CD1c-positive myeloid dendritic cell (primary cell): ENCODE data around the gene PRKAR2B.
"Not testable (repeated sequence)": the region's sequence is repeated elsewhere in the genome, so short reads cannot be mapped to it uniquely, and the experiment has no call there.

Experiments used
- DNase-seq: peaks from one replicate; pipeline ENCODE4 v3.0.0-alpha.2; 2016; ENCODE audit errors: extremely low spot score

PRKAR2B gene

DNA sequence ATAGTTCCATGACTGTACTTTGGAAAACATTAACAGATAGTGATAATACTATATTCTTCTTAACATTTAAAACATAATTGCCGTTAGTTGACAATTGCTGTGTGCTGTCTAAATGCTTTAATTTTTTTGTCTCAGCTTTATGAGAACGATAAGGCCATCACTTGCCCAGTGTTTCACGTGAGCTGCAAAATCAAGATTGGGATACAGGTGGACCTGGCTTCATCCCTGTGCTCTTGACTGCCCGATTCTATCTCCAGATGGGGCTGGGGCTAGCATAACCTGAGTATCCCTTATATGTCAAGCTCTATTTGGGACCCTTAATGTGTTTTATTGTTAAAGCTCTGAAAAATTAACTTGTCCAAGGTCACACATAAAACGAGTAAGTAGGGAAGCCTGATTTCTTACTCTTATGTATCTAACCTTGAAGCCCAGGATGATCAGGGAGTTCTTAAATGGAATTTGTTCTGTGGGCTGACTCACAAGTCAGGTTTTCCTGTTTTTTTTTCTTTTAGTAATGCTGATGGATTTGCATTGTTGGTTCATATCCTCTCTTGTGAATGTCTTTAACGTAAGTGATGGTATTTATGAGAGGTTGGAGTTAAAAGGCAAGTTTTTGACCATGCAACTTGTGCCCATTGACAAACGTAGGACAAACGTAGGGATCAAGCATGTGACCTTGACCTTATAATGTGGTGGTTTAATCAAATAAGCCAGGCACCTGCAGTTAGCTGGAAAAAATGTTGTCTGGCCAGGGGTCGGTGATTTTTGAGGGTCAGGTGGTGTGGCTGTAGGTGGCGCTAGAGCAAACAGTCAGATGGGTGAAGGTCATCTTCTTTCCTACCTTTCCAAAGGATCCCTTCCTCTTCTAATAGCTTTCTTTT is 3.6 kb downstream of the PRKAR2B start:
- no peak for DNase-seq

DNA sequence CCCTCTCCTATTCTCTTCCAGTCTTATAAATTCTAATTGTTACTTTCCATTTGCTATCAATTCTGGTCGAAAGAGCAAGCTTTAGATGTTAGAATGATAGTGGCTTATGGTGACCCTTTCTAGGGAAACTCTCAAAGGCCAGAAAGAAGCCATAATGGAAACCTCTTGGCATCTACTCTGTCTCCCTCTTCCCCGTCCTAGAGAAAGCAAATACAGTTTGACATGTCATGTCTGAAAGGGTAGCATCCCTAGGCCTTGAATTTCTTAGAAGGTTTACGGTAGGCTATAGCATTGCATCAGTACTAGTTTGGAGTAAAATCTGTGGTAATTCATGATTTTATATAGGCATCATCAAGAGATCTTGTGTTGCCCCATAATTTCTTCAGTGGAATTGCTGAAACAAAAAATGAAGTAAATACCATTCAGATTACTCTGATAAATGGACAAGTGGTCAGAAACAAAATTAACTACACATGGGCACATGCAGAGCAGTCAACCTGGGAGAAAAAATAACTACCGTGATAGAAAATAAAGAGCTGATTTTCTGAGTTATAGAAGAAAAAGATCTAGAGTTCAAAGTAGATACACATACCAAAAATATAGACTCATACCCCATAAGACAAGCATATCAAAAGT is 4.4 kb downstream of the PRKAR2B start:
- DNase-seq, result no peak

DNA sequence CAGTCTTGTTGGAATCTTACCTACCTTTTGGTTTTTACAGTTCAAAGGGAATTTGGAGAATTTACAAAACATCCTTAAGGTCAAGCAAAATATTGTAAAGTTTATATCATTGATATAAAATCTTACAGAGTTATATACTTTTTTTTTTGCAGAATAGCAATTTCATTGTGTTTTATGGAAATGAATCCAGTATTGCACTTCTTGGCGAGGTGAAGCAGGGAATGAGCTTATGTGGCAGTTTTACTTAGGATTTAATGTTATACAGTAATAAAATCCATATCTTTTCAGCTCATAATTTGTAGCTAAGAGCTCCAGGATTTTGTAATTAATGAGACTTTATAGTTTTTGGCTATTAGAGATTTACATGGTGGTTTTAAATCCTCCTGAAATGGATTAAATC is 5.0 kb downstream of the PRKAR2B start:
- DNase-seq, result no peak

DNA sequence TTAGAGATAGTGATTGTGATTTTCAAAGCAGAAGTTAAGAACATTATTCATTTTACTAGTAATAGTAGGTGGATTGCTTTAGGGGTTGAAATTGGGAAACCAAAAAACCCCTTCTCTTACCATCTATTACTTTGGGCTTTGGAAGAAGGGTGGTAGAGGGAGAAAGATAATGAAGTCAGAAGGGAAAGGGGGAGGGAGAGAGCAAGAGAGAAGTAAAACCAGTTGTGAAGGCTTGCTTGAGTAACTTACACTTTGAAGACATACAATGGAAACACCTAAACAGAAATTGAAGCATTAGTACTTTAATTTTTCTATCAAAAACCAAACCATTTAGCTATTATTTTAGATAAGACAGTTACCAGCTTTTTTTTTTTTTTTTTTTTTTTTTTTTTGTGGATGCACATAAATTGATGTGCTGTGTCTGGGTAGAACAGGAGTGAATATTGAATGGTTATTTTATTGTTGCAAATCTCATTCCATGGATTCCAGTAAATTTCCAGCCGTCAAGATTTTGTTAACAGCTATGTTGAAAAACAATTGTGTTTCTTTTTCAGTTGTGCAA is 5.5 kb downstream of the PRKAR2B start:
- DNase-seq, result no peak

DNA sequence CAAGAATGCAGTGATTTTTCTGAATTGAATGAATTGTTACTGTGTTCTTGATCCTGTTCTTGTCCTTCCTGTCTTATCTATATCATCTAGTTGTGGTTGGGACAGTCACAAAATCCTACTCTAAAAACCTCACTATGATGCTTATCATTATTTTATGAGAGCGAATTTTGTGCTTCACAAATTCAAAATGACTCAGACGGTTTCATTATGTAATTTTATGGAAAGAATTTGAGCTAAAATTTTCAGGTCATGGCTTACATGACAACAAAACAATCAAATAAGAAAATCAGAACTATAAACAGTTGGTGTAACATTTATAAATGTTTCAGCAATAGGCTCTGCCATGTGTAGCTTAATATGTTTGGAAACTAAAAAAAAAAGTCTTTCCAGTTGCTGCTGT is 6.9 kb downstream of the PRKAR2B start:
- no peak for DNase-seq

DNA sequence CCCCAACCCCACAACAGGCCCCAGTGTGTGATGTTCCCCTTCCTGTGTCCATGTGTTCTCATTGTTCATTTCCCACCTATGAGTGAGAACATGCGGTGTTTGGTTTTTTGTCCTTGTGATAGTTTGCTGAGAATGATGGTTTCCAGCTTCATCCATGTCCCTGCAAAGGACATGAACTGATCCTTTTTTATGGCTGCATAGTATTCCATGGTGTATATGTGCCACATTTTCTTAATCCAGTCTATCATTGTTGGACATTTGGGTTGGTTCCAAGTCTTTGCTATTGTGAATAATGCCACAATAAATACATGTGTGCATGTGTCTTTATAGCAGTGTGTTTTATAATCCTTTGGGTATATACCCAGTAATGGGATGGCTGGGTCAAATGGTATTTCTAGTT is 10.5 kb downstream of the PRKAR2B start:
- not testable (repeated sequence) for DNase-seq

DNA sequence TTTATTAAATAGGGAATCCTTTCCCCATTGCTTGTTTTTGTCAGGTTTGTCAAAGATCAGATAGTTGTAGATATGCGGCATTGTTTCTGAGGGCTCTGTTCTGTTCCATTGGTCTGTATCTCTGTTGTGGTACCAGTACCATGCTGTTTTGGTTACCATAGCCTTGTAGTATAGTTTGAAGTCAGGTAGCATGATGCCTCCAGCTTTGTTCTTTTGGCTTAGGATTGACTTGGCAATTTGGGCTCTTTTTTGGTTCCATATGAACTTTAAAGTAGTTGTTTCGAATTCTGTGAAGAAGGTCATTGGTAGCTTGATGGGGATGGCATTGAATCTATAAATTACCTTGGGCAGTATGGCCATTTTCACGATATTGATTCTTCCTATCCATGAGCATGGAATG is 11.6 kb downstream of the PRKAR2B start:
- not testable (repeated sequence) for DNase-seq

DNA sequence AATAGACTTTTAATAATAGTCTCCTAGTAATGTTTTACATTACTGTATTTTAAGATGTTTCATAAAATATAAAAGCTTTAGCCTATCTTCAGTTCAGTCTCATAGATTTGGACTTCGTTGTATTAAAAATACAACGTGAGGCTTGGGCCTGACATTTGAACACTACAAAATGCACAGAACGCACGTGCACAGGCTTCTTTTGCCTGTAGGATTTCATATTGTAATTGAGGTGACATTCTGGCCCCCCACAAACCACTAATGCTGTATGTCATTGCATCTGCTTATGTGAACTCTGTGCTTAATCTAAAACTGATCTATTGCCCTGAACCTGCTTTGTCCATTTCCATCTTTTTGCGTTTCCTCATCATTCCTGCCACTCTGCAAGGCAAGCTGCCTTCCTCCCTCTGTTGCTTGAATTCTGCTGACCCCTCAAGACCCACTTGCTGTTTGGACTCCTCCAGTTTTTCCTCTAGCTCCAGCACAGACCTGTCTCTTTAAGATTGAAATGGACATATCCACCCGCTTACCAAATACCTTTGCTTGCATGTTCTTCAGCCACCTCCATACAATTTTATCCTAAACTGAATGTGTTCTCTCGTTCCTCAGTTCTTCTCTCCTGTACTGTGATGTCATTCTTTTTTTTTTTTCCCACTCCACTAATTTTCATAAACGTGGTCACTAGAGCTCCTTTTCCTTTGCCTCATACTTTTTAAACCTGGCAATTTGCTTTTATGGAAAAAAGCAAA is 12.4 kb downstream of the PRKAR2B start:
- no peak for DNase-seq

DNA sequence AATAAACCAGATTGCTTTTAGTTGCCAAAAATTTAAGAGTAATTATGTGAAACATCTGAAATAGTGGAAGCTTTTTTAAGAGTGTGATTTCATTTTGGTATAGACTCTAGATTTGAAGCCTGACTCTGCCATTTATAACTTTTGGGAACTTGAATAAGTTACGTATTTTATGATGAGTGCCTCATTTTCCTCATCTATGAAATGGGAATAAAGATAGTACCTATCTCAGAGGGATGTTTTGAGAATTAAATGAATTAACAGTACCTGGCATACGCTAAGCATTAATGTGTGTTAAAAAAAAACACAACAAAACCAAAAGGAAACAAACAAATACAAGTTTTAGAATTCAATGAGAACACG is 12.9 kb downstream of the PRKAR2B start:
- no peak for DNase-seq

DNA sequence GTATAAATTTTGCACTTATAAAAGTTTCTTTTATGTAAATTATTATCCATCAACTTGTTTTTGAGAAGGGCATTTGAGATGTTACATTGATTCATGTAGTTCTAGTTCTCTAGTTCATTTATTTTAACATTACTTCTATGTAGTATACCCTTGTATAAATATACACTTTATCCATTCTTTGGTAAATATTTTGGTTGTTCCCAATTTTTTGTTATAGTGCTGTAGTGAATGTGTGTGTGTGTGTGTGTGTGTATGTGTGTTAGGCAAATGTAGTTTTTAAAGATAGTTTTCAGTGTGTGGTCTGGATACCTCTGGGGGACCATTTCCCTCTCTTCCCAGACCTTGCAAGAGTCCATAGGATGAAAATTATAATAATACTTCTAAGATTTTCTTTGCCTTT is 15.0 kb downstream of the PRKAR2B start:
- DNase-seq, result no peak

DNA sequence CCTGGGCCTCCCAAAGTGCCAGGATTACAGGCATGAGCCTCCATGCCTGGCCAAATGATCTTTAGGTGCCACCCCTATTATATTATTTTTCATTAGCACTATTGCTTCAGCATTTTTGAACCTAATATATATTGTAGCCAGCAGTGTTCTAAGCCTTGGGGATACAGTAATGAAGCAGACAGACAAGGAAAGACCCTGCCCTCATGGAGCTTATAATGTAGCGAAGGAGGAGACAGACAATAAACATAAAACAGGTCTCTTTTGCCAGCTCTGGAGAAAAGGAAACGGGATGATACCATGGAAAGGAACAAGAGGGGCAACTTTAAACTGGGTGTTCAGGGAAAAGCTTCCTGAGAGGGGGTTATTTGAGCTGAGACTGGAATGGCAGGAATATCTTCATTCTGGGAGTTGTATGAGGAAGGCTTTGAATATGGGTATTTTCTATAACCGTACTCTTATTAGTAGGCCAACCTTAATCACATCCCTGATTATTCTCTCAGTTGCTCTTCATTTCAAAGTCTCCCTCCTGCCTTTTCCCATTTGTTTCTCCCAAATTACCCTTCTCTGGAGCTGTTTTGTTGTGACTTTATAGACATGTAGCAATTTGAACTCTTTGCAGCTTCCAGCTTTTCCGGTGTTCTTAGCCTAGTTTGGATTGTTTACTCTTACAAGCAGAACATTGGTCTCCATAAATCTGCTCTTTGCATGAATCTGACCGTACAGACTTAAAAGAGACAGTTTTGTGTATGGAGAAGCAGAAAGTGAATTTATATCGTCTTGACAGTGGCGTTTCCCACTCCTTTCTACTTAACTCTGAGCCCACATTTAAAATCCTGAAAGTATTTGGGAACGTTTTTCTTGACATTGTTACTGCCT is 19.0 kb downstream of the PRKAR2B start:
- DNase-seq, result no peak

DNA sequence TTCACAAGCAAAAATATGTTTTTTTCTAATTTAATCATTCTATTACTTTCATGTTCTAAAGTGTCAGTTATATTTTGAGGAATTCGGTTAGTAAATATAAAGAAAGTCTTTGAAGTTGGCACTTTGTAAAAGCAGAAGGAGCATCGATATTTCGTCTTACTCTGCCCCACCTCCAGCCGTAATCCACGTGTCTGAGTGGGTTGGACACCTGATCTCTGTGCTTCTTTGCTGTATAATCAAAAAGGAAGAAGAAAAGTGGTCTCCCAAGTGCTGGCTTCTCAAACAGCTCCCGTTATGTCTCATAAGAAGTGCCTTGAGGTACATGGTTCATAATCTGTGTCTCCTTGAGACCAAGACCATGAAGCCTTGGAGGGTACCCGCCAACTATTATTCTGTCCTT is 19.8 kb downstream of the PRKAR2B start:
- DNase-seq, result no peak

DNA sequence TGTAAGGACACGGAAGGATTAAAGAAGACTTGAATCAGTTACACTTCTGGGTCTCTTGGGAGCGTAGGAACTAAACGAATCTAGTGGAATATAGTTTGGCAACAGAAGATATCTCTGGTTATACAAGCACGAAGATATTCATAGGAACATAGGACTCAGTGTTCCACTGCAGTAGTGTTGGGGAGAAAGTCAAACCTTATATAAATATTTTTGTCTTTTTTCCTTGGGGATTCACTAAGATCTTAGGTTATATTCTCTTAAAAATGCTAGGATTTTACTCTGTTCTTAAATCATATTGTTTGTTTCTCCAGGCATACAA is 21.4 kb downstream of the PRKAR2B start:
- DNase-seq, result no peak

DNA sequence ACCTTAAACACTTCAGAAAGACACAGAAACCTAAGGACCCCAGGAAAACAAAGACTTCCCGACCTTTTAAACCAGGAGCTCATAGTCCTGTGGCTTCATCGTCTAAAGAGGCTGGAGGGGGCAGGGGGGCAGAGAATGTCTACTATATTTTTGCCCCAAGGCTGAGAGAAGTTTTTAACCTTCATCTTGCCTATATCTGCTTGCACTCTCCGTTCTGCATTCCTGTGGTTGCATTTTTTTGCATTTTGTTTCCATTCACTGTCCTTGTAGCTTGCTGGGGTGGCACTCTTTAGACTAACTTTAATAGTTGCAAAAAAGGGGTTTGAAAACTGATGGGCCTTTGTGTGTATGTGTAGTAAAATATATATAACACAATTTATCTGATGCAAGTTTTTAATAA is 23.7 kb downstream of the PRKAR2B start:
- DNase-seq, result no peak

DNA sequence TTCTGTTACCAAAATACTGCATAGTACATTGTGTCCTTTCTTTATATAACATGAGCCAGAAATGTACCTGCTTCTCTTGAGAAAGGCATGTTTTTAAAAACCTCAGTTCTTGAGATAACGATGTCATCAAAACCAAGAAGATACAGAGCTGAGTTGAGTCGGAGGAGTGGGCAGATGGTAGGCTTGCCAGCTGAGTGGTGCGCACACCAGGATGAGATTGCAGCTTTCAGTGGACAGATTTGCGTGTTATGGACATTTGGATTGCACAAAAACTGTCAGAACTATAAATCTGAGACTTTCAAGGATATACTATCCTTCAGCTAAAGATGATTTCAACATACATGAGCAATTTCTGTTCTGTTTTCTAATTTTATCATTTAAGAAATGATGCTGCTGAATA is 25.0 kb downstream of the PRKAR2B start:
- peak; percentile 61 for DNase-seq

DNA sequence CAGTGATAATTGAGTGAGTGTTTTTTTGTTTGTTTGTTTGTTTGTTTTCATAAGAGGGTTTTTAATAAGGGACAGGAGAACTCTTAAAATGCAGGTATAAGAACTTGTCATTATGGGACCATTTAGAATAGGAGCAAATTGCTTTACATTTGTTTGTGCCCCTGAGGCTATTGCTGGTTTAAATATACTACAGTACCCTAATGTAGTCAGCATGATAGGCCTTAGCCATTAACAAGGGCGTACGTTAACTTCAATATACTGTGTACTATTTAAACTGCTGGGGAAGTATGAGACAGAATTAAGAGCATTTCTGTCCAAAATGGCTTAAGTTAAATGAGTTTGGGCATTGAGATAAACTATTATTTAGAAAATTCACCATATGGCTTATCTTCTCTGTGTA is 26.2 kb downstream of the PRKAR2B start:
- DNase-seq, result no peak

DNA sequence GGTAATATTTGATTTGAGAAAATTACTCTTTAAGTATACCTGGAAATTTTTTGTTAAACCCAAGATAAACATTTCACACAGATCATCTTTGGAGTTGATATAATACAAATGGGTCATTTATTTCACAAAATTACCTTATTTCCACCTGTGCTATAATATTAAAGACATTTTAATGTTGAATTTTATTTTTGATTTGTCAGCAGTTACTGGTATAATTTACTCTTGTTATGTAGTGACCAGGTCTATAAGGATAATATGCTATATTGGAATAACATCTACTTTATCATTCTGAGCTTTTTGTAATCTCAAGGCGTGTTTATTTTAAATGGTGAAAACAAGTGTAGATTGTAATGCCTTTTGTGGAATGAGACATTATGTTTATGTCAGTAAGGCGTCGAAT is 26.6 kb downstream of the PRKAR2B start:
- DNase-seq, result no peak

DNA sequence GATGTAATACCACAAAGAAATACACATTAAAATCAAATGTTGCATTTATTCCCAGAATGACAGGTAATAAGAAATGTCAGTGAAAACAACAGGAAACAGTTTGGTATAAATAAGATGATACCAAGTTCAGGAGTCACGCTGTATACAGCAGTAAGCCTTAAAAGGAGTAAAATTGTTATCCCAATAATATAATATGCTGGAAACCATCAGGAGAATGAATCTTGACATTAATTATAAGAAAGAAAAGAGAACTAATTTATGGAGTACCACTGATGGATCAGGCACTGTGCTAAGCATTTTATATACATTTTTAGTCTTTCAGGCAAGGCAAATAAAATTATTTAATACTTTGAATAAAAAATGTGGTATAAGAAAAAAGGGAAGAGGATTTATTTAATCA is 27.6 kb downstream of the PRKAR2B start:
- DNase-seq, result no peak

DNA sequence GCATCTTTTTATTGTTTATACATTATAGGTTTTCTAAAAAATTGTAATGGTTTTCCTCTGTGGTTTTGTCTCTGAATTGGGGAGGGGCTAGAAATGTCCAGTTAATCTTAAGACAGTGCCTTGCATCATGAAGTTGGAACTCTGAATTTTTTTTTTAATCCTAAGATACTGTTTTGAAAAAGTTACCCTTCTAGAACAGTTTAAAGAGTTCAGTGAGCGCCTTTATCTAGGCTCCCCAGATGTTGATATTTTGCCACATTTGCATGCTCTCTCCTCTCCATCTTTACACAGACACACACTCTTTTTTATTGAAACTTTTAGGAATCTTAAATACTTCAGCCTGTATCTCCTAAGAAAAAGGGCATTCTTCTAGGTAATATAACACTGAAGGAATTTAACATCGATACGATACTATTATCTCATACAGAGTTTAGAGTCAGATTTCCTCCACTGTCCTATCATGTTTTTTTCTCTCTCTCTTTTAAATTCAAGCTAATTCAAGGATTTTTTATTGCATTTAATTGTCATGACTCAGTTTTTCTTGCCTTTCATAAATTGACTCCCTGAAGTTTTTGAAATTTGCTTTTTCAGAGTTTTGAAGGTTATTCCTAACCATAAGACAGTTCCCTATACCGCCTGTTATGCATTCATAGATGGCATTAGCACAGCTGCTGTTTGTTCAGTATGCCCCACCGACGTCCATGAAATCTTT is 31.5 kb downstream of the PRKAR2B start:
- DNase-seq, result no peak

DNA sequence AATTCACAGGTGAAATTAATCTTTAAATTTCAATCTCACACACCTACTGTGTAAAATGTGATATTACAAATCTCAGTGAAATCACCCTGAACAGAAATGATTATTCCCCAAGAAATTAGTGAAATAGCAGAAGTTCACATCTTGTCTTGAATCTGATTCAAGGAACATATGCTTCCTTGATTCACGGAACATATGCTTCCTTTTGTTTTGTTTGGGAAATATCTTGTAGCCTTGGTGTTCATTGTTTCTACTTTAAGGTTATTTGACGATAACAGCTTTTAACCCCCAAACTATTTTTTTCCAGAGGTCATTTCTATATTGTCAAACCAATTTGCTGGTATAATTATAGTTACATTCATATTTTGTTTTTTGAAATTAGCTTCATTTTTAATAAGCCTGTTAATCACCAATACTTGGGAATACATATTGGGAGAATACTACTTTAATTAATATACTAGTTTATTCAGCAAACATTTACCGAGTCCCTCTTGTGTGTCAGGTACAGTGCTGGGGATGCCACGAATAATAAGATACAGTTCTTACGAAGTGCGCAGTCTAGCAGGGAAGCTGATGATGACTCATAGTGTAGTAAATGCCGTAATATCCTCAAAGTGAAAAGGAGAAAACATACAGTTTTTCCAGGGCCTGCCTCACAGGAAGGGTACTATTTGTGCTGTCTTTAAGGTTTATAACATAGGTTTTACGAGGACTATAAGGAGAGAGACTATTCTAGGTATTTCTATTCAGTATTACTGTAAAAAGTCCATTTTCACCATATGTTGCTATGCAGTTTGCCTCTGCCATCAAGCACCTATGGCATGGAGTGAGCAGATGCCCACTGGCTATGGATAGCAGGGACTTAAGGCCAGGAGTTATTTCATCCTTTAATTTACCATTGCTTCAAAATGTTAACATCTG is 32.5 kb downstream of the PRKAR2B start:
- DNase-seq, result peak; percentile 57
